Measurements from ENCODE around the gene ARRB1.

The ARRB1 gene

GRCh38 chr11:75283391-75283931 lies 68.0 kb downstream of the ARRB1 start:
- TF ChIP-seq ZFX (IDR thresholded peaks at IDR 0.05; ENCODE audit: borderline replicate concordance) = no peak
- TF ChIP-seq, protein P1, sequence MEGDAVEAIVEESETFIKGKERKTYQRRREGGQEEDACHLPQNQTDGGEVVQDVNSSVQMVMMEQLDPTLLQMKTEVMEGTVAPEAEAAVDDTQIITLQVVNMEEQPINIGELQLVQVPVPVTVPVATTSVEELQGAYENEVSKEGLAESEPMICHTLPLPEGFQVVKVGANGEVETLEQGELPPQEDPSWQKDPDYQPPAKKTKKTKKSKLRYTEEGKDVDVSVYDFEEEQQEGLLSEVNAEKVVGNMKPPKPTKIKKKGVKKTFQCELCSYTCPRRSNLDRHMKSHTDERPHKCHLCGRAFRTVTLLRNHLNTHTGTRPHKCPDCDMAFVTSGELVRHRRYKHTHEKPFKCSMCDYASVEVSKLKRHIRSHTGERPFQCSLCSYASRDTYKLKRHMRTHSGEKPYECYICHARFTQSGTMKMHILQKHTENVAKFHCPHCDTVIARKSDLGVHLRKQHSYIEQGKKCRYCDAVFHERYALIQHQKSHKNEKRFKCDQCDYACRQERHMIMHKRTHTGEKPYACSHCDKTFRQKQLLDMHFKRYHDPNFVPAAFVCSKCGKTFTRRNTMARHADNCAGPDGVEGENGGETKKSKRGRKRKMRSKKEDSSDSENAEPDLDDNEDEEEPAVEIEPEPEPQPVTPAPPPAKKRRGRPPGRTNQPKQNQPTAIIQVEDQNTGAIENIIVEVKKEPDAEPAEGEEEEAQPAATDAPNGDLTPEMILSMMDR (IDR thresholded peaks at IDR 0.05) = no peak
- H3K27ac ChIP-seq = no peak overlapping the region

DNA sequence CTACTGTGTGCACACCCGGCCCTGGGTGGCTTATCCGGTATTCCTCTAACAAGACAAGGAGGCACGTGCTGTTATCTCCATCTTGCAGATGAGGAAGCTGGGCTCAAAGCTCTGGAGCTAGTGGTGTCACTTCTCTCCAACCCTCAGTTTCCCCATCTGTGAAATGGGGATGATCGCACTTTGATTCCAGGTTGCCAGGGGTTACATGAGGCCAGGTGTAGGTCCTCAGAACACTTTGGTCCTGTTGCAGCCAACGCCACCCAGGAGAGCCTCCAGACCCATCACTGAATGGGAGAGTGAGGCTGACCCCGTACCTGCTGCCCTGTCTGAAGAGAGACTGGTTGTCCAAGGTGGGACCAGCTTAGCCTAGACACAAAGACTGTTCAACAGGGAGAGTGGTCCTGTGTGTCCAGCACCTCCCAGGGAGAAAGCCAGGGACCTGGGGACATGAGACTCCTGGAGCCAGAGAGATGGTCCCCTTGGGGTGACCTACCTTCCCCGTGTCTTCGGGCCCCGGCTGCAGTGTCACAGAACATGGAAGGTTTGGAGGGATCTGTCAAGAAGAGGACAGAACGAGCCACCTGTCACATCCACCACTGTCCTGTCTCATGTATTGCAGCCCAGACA lies 69.9 kb downstream of the ARRB1 start:
- no peak for TF ChIP-seq ZFX (IDR thresholded peaks at IDR 0.05; ENCODE audit: borderline replicate concordance)
- TF ChIP-seq, protein P1 (IDR thresholded peaks at IDR 0.05) = no peak
- H3K27ac ChIP-seq = no peak overlapping the region

DNA sequence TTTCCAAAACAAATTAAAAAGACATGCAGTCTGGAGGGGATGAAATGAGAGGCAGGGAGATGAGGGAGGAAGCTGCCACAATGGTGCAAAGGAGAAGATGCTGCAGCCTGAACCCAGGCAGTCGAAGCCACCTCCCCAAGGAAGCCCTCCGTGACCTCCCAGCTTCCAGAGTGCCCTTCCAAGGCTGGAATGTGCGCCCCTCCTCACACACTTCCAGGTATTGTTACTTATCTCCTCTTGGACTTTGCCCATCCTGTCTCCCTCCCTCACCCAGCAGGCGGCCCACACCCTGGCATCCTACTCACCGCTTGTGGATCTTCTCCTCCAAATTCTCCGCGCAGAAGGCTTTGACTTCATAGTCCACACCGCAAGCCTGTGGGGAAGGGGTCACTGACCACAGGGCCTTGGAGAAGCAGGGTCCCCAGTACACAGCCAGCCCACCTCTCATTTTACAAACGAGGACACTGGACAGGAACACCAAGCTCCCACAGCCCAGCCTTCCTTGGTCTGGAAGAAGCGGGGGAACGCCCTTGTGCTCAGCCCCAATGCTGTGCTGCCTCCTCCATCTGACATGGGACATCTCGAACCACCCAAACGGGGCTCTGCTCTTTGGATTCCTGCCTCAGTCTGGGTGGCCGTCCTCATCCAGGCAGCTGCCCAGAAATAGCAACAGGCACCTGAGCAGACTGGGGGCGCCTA lies 70.5 kb downstream of the ARRB1 start:
- no peak for TF ChIP-seq ZFX (IDR thresholded peaks at IDR 0.05; ENCODE audit: borderline replicate concordance)
- TF ChIP-seq, protein P1 (IDR thresholded peaks at IDR 0.05) = no peak
- H3K27ac ChIP-seq = no peak overlapping the region

DNA sequence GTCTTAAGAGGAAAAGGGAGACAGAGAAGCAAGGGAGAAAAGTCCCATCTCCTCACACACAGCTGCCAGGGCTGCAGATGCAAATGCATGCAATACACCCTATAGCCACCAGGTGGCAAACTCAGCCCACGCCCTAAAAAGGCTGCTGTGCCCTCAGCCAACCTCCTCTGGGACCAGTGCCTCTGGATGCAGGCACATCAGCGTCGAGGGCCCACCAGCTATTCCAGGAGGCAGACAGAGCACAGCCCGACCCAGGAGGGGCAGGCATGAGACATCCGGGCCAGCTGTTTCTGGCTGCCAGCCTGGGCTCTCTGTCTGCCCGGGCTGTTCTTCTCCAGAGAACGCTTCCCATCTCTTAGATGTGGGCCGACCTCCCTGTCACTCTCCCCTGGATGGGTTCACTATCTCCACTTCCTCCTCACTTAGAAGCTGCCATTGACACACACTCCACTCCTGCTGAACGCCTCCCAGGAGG lies 71.2 kb downstream of the ARRB1 start:
- H3K27ac ChIP-seq = no peak overlapping the region
- no peak for TF ChIP-seq ZFX (IDR thresholded peaks at IDR 0.05; ENCODE audit: borderline replicate concordance)
- TF ChIP-seq, protein P1 (IDR thresholded peaks at IDR 0.05) = peak; percentile 94

DNA sequence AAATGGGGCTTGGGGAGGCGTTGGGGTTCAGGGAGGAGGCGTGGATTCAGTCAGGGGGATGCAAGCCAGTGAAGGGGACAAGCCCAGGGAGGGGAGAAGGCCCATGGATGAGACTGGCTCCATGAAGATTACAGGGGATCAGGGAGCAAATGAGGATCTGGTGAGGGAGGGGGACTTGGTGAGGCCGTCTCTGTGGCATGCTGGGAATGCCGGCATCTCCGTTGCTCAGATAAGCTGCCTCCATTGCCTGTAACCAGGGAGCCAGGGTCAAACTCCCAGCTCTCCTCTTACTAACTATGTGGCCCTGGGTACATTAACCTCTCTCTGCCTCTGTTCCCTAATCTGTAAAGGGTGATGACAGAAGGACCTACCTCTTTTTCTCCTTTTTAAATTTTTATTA lies 72.2 kb downstream of the ARRB1 start:
- H3K27ac ChIP-seq = no peak overlapping the region
- no peak for TF ChIP-seq ZFX (IDR thresholded peaks at IDR 0.05; ENCODE audit: borderline replicate concordance)
- TF ChIP-seq, protein P1 (IDR thresholded peaks at IDR 0.05) = no peak

DNA sequence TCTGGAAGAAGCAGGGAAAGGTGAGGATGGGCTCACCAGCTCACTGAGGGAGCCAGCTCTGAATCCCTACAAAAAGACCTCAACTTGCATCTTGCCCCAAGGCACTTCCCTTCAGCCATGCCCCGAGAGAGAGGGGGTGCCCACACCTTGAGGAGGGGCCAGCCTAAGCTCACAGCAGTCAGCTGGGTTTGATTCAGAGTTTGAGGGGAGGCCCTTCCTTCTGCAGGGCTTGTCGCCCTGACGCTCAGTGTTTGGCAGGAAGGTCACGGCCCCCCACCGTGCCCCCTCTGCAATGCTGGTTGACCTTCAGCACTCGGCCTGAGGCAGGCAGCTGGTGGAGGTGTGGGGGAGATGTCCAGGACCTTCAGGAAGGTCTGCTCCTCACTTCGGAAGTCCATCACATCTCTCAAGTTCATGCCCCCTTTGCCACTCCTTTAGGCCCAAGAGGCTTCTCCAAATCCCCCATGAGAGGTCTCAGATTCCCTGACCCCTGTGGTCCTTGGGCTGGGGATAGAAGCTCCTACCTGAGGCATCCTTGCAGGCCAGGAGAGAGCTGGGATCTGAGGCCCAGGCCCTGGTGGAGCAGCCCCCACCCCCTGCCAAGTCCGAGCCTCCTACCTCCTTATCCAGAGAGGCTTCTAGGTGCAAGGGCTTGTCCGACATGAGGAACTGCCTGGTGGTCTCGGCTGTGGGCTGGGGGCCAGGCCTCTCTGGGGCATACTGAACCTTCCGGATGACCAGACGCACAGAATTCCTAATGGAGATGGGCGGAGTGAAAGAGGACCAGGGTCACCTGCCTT lies 73.3 kb downstream of the ARRB1 start:
- no peak for TF ChIP-seq ZFX (IDR thresholded peaks at IDR 0.05; ENCODE audit: borderline replicate concordance)
- TF ChIP-seq, protein P1 (IDR thresholded peaks at IDR 0.05) = no peak
- no peak overlapping the region for H3K27ac ChIP-seq

All from 22Rv1 (cell line).